SK-N-DZ (cell line): Measurements from ENCODE around the gene LILRB3.
"Not testable (repeated sequence)": the region's sequence is repeated elsewhere in the genome, so short reads cannot be mapped to it uniquely, and the experiment has no call there.

ENCODE experiments used
- DNase-seq: peaks from one replicate; pipeline ENCODE4 v3.0.0-alpha.2; 2015; ENCODE audit warnings: low spot score

Gene LILRB3

GRCh38 chr19:54209811-54210494, 12.9 kb downstream of the LILRB3 start:
- no peak for DNase-seq

DNA sequence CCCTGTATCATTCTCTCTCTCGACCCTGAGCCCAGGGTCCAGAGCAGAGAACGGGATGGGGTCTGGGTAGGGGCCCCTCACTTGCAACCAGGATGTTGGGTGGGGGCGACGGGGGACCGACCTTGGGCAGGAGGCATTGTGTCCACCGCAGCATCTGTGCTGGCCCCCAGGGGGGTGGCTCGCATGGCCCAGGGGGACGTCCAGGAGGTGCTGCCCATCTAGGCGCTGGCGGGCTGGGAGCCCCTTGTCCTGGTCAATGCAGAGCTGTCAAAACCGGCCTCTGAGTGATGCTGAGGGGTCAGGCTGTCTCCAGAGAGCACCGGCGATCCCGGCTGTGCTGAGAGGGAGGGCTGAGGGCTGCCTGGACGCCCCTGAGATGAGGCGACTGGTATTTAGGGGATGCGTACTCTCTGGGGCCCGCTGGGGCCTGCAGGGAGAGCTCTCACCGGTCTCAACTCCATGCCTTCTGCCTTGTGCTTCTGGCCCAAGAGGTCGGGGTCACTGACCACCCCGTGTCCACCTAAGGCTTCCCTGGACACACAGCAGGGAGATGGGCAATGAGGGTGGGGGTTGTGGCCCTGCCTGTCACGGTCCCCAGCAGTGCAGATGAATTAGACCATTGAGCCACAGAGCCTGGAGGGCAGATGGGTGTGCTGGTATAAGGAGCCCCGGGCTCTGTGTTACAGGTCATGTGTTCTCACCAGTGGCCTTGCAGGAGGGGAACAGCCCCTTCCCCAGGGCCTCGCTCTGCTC, 13.6 kb downstream of the LILRB3 start:
- no peak for DNase-seq

DNA sequence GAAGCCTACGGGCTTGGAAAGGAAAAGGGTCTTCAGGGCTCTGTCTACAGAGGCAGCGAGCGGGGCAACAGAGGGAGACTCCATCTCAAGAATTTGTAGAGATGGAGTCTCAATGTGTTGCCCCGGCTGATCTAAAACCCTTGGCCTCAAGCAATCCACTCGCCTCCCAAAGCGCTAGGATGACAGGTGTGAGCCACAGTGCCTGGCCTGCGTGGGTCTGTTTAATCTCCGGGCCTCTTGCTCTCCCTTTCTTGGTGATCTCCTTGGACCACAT, 14.1 kb downstream of the LILRB3 start:
- DNase-seq, result no peak

DNA sequence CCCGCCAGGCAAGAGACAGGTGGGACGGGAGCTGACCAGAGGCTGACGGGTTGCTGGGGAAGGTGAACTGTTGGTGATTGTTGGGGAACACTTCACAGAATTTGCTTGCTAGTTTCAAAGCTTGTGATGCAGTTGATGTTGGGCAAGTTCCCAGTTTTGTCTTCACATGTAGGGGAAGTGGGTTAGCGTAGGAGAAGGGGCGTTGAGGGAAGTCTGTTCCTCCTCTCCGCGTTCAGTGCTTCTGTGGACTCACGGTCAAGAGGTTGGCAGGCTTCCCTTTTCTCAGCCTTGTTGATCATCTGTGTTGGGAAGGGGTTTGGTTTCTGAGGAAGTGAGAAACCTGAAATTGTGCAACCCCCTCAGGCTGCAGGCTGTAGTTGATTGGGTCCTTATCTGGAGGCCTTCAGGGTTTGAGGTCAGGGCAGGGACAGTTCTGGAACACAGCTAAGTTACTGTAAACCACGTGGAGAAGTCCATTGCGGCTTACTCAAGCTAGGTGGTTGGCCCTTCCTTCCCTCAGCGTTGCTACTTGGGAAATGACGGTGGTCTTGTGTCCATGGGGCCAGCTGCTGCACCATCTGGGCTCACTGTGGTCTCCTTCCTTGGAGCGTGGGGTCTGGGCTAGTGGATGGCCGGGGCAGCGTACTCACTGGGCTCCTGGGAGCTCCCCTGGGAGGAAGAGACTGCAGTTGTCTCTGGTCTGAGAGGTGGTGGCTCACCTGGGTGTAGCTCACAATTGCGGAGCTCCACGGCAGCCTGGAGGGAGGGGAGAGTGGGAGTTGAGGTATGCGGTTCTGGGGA, 14.6 kb downstream of the LILRB3 start:
- no peak for DNase-seq

- DNase-seq, result no peak
Observed at GRCh38 chr19:54207676-54207982, 15.2 kb downstream of the LILRB3 start.

DNA sequence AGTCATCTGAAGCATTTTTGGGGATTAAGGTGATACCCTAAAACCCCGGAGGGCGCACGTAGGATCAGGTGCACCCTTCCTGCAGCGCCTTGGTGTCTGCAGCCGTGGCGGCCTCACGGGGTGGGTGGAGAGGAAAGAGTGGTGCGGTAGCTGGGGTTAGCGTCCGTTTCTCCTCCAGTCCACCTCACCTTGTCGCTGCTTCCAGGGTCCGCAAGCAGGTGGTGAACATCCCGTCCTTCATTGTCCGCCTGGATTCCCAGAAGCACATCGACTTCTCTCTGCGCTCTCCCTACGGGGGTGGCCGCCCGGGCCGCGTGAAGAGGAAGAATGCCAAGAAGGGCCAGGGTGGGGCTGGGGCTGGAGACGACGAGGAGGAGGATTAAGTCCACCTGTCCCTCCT, 15.6 kb downstream of the LILRB3 start:
- DNase-seq, result not testable (repeated sequence)

DNA sequence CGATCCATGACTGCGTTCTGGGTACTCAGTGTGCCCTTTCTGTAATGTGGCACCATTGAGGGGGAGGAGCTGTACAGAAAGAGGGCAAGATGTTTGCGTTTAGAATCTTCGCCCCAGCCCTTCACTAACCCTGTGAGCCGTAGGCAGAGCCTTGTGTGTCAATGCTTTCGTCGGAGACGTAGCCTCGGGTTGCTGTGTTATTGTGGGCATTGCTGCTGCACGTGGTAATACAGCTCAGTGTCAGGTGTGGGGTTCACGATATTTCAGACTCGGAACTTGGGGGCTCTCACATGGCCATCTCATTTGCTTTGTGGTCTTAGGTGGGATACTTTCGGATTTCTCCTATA, 16.0 kb downstream of the LILRB3 start:
- no peak for DNase-seq

GRCh38 chr19:54206030-54206830, 16.6 kb downstream of the LILRB3 start:
- DNase-seq, result no peak

GRCh38 chr19:54204767-54205468, 17.9 kb downstream of the LILRB3 start:
- DNase-seq, result no peak

GRCh38 chr19:54203151-54203611, 19.6 kb downstream of the LILRB3 start:
- no peak for DNase-seq

GRCh38 chr19:54201980-54202379, 20.8 kb downstream of the LILRB3 start:
- no peak for DNase-seq

GRCh38 chr19:54201172-54201701, 21.6 kb downstream of the LILRB3 start:
- DNase-seq, result no peak

- DNase-seq, result no peak
Observed at GRCh38 chr19:54199401-54199800, 23.4 kb downstream of the LILRB3 start.

GRCh38 chr19:54197121-54197520, 25.7 kb downstream of the LILRB3 start:
- no peak for DNase-seq

GRCh38 chr19:54196536-54196935, 26.3 kb downstream of the LILRB3 start:
- DNase-seq, result no peak

DNA sequence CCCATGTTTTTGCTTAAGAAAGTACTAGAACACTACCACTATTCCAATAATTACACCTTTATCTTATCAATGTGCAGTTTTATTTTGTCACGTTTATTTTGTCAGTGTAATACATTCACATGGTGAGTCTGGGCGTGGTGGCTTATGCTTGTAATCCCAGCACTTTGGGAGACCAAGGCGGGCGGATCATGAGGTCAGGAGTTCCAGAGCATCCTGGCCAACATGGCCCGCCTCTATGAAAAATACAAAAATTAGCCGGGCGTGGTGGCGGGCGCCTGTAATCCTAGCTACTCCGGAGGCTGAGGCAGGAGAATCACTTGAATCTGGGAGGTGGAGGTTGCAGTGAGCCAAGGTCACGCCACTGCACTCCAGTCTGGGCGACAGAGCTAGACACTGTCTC, 28.3 kb downstream of the LILRB3 start:
- not testable (repeated sequence) for DNase-seq

DNA sequence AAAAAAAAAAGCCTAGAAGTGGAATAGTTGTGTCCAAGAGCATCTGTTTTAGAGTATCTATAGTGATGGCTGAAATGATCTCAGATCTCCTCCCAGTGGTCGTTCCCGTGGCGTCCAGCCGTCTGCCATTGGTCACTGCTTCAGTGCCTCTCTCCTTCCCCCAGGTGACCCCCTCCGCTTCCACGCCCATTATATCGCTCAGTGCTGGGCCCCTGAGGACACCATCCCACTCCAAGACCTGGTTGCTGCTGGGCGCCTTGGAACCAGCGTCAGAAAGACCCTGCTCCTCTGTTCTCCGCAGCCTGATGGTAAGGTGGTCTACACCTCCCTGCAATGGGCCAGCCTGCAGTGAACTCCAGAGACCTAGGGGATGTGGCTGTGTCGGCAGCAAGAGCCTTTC, 29.8 kb downstream of the LILRB3 start:
- no peak for DNase-seq

GRCh38 chr19:54191811-54192453, 30.9 kb downstream of the LILRB3 start:
- no peak for DNase-seq

- DNase-seq, result peak; percentile 81
Observed at GRCh38 chr19:54191011-54191810, 31.6 kb downstream of the LILRB3 start, which contains the start of gene TSEN34. Gene TSEN34, plus strand, starts transcription at chr19:54191308. Its CDS starts 57 bp downstream, at chr19:54191365.
